HG02943 (cell line): ENCODE results near the gene GAB1.
A peak's percentile ranks its signal among the peaks of the same experiment; 100 is the strongest.

Experiments used
- ATAC-seq: cut with Tn5 transposase; IDR thresholded peaks from one replicate; pipeline ENCODE4 v1.9.1; 2021; ENCODE audit warnings: mild to moderate bottlenecking, low read depth, moderate library complexity; ENCODE audit not compliant: unreplicated experiment

The GAB1 gene

DNA sequence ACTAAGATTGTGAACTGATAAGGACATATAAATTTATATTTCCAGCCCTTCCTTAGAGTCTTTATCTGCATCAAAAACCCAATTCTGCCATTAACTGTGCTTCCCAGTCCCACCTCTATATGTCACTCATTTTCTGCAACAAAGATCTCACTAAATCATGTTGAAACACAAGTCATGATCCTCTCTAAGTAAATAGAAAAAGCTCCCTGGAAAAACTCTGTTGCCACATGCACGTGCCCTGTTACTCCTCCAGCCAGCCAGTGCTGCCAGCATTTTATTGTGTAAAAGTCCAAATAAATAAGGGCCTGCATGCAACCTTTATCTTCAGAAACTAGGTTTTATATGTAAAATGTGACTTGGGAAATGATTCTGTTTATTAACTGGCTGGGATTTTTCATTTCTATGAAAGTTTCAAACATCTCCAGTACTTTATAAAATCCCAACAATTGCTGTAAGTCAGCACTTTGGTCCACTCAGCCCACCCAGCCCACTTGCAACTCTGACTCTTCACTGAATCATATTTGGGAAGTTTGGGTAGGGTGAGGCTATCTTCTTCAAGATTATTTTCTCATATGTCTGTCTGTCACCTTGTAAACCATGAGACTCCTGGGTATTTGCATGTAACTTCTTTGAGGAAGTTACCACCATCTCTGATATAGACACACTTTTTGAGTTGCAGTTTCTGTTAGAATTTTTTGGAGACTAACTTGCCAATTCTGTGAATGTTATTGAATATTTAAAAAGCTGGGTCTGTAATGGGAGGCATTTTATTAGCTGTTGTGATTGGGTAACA lies 136.9 kb downstream of the GAB1 start:
- no peak for ATAC-seq

DNA sequence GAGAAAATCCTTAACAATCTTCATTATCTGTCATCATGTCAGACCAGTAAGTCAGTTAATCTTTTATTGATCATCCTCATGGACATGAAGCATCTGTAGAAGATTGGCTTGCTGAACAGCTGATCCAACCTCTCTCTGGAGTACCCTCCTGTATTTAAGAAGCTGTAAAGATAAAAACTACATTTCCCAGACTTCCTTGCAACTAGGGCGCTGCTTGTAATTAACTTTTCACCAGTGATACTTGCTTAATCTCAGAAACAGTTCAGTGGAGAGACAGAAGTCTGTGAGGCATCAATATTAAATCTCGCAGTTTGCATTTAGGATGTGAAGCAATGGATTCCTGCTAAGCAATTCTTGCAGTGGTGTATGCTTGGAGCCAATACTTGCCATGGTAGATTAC lies 140.8 kb downstream of the GAB1 start:
- no peak for ATAC-seq

DNA sequence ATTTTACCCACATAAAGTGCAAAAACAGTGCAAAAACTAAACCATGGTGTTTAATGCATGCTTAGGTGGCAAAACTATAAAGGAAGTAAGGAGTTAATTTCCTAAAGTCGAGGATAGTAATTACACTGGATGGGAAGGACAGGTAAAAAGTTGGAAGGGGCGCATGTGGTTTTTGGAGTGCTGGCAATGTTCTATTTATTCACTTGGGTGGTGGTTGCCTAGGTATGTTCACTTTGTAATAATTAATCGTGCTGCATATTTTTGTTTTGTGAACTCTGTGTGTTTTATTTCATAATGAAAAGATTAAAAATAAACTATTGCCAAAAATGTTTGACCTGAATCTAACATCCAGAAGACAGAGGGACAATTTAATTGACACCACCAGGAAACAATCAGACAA lies 144.7 kb downstream of the GAB1 start:
- ATAC-seq = no peak

DNA sequence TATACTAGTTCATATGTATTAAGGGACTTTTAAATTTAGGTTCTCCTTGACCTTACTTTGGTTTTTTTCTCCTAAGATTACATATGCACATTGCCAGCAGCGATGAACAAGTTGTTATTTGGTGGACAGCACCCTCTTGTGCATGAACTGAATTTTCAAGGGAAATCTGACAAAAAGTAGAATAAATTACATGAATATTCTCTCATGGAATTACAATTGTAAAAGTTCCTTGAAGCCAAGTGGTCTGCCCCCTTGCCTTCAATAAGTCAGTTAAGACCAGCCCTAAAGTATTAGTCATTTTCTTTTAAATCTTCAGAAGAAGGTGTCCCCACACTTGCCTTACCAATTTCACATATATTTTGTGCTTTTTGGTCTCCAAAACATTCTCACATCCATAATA lies 146.2 kb downstream of the GAB1 start:
- ATAC-seq = peak; percentile 59

DNA sequence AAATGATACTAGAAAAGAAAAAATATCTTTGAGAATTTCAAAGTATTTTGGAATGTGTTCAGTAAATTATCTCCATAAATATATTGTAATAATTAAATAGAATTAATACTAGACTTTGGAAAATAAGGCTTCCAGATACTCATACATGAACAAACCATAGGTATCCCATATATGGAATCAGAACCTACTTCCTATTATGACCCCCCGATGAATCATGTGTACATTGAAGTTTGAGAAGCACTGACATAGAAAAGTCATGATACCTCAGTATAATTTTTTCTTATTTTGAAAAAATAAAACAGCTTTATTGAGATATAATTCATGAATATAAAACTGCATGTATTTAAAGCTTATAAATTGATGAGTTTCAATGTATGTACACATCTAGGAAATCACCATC lies 149.6 kb downstream of the GAB1 start:
- ATAC-seq = no peak

DNA sequence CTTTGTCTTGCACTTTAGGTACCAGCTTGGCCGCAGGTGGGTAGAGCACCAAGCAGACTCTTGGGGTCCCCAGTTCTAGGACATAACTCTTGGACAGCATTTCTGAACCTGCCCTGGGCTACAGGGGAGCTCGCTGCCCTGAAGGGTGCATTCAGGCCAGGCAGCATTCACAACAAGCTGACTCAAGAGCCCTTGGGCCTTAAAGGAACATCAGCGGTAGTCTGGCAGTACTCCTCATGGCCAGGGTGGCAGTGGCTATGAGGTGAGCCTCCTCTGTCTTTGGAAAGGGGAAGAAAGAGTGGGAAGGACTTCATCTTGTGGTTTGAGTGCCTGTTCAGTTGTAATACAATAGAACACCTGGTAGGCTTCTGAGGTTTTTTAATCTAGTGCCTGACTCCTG lies 152.0 kb downstream of the GAB1 start:
- no peak for ATAC-seq

DNA sequence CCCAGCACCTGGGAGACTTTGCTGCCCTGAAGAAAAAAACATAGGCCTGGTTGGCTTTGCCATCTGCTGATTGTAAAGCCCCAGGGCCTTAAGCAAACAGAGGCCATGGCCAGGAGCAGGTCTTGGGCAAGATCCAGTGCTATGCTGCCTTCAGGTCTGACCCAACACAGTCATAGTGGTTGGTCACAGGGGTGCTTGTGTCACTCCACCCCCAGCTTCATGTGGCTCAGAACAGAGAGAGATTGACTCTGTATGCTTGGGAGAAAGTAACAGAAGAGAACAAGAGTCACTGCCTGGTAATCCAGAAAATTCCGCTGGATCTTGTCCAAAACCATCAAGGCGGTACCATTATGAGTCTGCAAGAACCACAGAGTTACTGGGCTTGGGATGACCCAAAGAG lies 152.4 kb downstream of the GAB1 start:
- ATAC-seq = no peak

DNA sequence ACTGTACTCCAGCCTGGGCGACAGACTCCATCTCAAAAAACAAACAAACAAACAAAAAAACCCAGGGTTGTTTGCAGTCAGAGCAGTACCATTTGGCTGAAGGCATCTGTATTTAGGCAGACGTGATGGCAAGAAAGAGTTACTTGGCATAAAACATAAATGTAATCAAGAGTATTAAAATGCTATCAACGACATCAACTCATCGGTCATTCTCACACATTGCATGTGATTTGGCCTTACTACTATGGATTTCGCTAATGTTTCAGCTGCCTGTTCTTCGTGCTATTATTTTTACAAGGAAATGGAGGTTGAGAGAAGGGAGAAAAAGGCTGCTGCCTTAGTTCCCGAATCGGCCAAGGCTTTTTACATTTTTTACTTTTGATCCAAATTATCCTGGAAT lies 161.3 kb downstream of the GAB1 start:
- ATAC-seq = no peak

DNA sequence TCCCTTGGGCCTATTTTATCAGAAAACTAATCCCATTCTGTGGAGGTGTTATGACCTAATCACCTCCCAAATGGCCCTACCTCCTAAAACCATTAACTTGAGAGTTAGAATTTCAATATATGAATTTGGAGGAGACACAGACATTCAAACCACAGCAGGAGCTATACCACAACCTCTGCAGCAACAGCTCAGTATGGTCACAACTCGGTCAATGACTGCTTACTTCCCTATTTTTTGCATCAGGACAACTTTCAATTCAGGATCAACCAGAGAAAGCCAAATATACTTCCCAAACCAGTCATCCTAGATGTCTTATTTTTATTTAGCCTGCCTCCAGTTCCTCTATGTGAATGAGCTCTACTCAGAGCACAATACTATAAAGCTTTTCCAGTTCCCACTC lies 165.6 kb downstream of the GAB1 start:
- ATAC-seq = no peak

DNA sequence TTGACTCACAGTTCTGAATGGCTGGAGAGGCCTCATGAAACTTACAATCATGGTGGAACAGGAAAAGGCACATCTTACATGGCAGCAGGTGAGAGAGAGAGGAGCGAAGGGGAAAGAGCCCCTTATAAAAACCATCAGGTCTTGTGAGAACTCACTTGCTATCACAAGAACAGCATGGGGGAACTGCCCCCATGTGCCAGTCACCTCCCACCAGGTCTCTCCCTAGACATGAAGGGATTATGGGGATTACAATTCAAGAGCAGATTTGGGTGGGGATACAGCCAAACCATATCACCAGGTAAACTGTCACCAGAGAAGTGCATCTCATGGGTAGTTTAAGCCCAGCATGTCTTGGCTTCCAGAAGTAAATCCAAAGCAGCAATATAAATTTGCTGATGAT lies 169.4 kb downstream of the GAB1 start:
- ATAC-seq = no peak

DNA sequence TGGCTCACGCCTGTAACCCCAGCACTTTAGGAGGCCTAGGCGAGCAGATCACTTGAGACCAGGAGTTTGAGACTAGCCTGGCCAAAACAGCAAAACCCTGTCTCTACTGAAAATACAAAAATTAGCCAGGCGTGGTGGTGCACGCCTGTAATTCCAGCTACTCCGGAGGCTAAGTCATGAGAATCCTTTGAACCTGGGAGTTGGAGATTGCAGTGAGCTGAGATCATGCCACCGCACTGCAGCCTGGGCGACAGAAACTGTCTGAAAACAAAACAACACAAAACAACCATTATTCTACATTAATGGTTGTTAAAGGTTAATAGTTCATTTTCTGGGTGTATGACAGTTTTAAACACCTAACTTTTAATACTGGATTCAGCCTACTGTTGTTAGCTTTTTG lies 175.2 kb downstream of the GAB1 start:
- no peak for ATAC-seq

DNA sequence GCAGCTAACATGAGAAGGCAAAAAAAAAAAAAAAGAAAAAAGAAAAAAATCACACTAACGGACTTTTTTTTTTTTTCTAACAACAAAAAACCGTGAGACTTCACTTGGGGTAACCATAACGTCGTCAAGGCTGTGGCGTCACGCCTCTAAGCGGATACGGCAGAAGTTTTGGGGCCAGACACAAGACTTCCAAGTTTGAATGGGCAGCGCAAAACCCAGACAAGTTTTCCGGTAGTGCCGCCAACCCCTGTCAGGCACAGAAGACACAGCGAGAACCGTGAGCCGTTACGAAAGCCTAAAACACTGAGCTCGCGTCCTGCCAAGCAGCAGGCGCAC lies 176.3 kb downstream of the GAB1 start:
- peak; percentile 38 for ATAC-seq

DNA sequence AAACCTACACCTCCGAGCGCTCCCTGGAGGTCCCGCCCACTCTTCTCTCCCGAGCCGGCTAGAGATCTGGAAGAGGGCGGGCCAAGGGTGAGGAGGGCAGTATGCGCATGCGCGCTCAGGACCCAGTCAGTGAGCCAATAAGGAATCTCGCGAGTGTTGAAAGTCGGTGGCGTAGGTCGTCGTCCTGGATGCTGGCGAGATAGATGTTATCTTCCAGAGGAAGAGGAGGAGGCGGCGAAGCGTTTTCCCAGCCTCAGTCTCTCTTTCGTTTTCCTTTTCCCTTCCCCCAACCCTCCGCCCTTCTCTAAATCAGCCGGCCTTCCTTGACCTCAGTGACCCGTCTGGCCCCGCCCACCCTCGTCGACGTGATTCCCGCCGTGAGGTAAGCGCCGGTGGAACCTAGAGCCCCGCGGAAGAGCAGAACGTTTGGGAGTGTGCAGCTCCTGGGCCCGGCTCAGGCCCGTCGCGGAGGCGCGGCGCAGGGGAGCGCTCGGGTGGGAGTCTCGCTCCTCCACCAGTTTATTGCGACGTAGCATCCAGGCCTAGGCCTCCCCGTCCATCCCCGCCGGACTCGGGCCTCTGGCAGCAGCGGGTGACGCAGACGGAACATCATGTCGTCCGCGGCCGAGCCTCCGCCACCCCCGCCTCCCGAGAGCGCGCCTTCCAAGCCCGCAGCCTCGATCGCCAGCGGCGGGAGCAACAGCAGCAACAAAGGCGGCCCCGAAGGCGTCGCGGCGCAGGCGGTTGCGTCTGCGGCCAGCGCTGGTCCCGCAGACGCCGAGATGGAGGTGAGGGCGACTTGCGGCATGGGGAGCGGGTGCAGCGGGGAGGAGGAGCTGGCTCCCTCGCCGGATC lies 176.9 kb downstream of the GAB1 start, which contains the start of gene SMARCA5:
TSS of gene SMARCA5 (plus strand) at position 389 of the 855 bp plus-strand sequence. CDS start at position 612, 223 bp downstream.
- peak; percentile 87 for ATAC-seq

DNA sequence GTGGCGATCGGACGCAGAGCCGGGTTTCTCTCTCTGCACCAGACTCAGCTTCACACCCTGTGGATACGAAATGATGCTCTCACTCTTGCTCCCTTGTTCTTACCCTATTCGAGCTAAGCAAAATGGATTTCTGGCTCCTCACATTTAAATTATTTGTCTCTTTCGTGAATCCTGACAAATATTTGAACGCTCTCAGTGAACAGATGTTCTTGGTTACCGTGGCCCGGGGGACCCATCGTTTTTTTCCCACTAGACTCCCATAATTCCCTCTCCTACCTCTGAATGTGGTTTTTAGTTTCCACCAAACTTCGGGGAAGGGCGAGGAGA lies 177.5 kb downstream of the GAB1 start:
- ATAC-seq = no peak

DNA sequence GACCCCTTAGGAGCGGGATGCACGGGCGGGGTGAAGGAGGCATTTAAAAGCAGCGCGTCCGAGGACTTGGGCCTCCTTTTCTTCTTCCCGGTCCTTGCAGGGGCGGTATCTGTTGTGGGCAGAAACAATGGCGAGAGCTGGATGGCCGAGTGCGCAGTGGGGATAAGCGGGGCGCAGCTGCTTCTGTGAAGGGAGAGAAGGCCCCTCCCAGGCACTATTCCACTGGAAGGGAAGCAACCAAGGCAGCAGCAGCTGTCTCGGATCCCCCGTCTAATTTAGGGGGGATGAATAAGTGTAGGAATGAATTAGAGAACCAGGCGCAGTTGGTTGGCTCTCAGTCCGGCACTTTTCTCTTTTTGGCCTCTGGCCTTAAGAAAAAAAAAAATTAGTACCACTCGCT lies 177.8 kb downstream of the GAB1 start:
- no peak for ATAC-seq

DNA sequence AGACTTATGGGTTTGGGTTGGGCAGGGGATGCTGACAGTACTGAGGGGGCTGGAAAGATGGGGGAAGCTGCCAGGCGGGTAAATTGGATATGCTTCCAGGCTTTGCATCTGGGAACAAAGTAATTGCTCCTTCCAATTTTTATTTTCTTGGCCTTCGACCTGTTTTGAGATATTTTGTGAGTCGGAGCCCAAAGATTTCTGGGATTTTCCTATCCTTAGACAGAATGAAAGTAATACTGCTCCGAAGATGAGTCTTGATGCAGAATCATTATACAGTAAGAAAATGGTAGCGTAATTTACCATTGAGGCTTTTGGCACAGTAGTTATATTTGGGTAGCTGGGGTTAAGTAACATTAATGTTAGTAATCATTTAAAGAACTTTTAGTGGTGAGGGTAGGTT lies 178.2 kb downstream of the GAB1 start:
- ATAC-seq = no peak

DNA sequence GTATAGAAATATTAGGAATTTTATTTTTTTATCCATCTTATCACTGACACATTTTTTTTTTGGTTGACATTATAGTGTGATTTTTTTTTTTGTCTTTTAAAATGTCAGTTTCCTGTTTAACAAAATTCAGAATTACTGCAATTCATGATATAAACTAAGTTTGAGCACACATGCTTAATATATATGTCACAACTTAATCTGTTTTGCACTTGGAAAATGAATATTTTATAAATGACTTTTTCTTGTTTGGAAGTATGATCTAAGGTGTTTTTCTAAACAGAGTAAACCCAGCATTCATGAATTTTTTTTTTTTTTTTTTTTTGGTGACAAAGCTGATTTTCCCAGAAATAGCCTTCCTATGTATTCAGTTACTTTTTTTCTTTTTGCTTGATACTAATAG lies 179.2 kb downstream of the GAB1 start:
- ATAC-seq = no peak

DNA sequence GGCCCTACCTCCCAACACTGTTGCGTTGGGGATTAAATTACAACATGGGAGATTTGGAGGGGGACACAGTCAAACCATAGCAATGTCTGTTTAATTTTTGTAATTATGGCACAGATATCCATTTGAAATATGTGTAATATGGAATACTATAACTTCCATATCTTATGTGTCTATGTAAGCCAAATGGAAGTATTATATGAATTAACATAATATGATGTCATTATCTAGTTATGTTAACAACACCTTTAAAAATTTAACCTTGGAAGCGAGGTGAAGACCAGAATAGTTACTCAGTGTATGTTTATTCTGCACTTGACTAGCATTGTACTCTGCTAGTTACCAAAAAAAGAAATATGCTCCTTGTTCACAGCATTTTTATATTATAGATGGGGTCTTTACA lies 181.1 kb downstream of the GAB1 start:
- no peak for ATAC-seq
